IMR-90 (cell line): ENCODE results near the gene JPT1. TPM values are rescaled to one million over a fixed set of nuclear protein-coding genes. Genes with fewer than 3 reads are reported as not detected.

Experiments
- ATAC-seq: fragments of 200-7000 bp; cut with Tn5 transposase; 2 replicates; pipeline ENCODE4 v1.9.1; 2020; ENCODE audit warnings: low read depth, mild to moderate bottlenecking, moderate library complexity
- BruUV-seq: library from RNA; stranded (reverse); fragments of 400-500 nt; replicated peaks from 2 replicates; lab custom pipeline; 2021; lab: Mats Ljungman, UMichigan
- CTCF ChIA-PET: fragments of 300-600 bp; formaldehyde crosslinking; extraction: SDS; loops from one replicate; lab custom pipeline; 2021; ENCODE audit warnings: antibody characterized with exemption; lab: Yijun Ruan, JAX
- POLR2A ChIA-PET: fragments of 300-600 bp; sonication (Branson Sonifier 250); formaldehyde crosslinking; loops from one replicate; lab custom pipeline; 2022; ENCODE audit warnings: antibody characterized with exemption; ENCODE audit not compliant: unreplicated experiment; lab: Charles Lee
- DNase-seq: peaks from one replicate; pipeline ENCODE4 v3.0.0; 2013
- H2AFZ ChIP-seq: replicated peaks from 2 replicates; pipeline ENCODE3; 2013; ENCODE audit warnings: low read length, mild to moderate bottlenecking; ENCODE audit not compliant: poor library complexity
- H2AK5ac ChIP-seq: 2 replicates; pipeline ENCODE4 v1.6.1; 2013; ENCODE audit warnings: low read depth, low read length, inconsistent platforms
- H2AK9ac ChIP-seq: replicated peaks from 2 replicates; pipeline ENCODE3; 2013; ENCODE audit warnings: mild to moderate bottlenecking, low read depth, low read length, moderate library complexity; ENCODE audit not compliant: poor library complexity
- H2BK120ac ChIP-seq: 2 replicates; pipeline ENCODE4 v1.6.1; 2013; ENCODE audit warnings: low read depth, low read length, inconsistent platforms
- H2BK15ac ChIP-seq: 3 replicates; pipeline ENCODE4 v1.6.1; 2013; ENCODE audit warnings: low read depth, low read length, inconsistent platforms
- H2BK20ac ChIP-seq: 2 replicates; pipeline ENCODE4 v1.6.1; 2013; ENCODE audit warnings: low read depth, mild to moderate bottlenecking, inconsistent platforms, low read length, moderate library complexity
- H2BK5ac ChIP-seq: 2 replicates; pipeline ENCODE4 v1.6.1; 2013; ENCODE audit warnings: mild to moderate bottlenecking, low read depth, low read length, inconsistent platforms; ENCODE audit not compliant: poor library complexity, severe bottlenecking
- H3K14ac ChIP-seq: replicated peaks from 2 replicates; pipeline ENCODE4 v1.6.1; 2013; ENCODE audit warnings: low read depth, low read length, inconsistent platforms
- H3K18ac ChIP-seq: 2 replicates; pipeline ENCODE4 v1.6.1; 2013; ENCODE audit warnings: low read depth, low read length, control low read depth
- H3K23ac ChIP-seq: 2 replicates; pipeline ENCODE4 v1.6.1; 2013; ENCODE audit warnings: low read depth, low read length, inconsistent platforms
- H3K27ac ChIP-seq: 2 replicates; pipeline ENCODE4 v1.5.1; 2013; ENCODE audit warnings: mild to moderate bottlenecking, control low read depth, low read length; ENCODE audit not compliant: insufficient read depth
- H3K27me3 ChIP-seq: 2 replicates; pipeline ENCODE4 v1.6.1; 2013; ENCODE audit warnings: low read length; ENCODE audit not compliant: control insufficient read depth, insufficient read depth
- H3K36me3 ChIP-seq: 2 replicates; pipeline ENCODE4 v1.6.1; 2013; ENCODE audit warnings: low read length, mixed read lengths; ENCODE audit not compliant: control insufficient read depth, insufficient read depth
- H3K4ac ChIP-seq: 2 replicates; pipeline ENCODE4 v1.6.1; 2013; ENCODE audit warnings: low read depth, low read length, inconsistent platforms
- H3K4me1 ChIP-seq: 2 replicates; pipeline ENCODE4 v1.6.1; 2013; ENCODE audit warnings: low read length, mixed read lengths; ENCODE audit not compliant: control insufficient read depth, insufficient read depth
- H3K4me2 ChIP-seq: 2 replicates; pipeline ENCODE4 v1.6.1; 2013; ENCODE audit warnings: low read depth, mild to moderate bottlenecking, control low read depth, low read length, moderate library complexity
- H3K4me3 ChIP-seq: 2 replicates; pipeline ENCODE4 v1.5.1; 2013; ENCODE audit warnings: low read depth, mild to moderate bottlenecking, control low read depth, low read length, moderate library complexity; ENCODE audit not compliant: insufficient read depth
- H3K56ac ChIP-seq: 2 replicates; pipeline ENCODE4 v1.6.1; 2013; ENCODE audit warnings: low read length, inconsistent platforms; ENCODE audit not compliant: insufficient read depth; ENCODE audit errors: extremely low read depth
- H3K79me1 ChIP-seq, 2 experiments: 2 replicates each; pipeline ENCODE4 v1.6.1; 2013; ENCODE audit warnings: low read length in 2 of 2, inconsistent platforms in 1 of 2, low read depth in 1 of 2
- H3K9ac ChIP-seq: 2 replicates; pipeline ENCODE4 v1.6.1; 2013; ENCODE audit warnings: low read depth, low read length, control low read depth
- H3K9me1 ChIP-seq: 2 replicates; pipeline ENCODE4 v1.6.1; 2013; ENCODE audit warnings: low read length, inconsistent platforms; ENCODE audit not compliant: insufficient read depth
- H3K9me3 ChIP-seq: 2 replicates; pipeline ENCODE4 v1.6.1; 2013; ENCODE audit warnings: low read length; ENCODE audit not compliant: control insufficient read depth, insufficient read depth
- H4K20me1 ChIP-seq: 2 replicates; pipeline ENCODE4 v1.6.1; 2013; ENCODE audit warnings: low read length, inconsistent platforms; ENCODE audit not compliant: insufficient read depth
- H4K5ac ChIP-seq: 2 replicates; pipeline ENCODE4 v1.6.1; 2013; ENCODE audit warnings: mild to moderate bottlenecking, low read depth, low read length, control low read depth
- H4K8ac ChIP-seq, 2 experiments: 2 replicates each; pipeline ENCODE4 v1.6.1; 2013; ENCODE audit warnings: low read depth in 2 of 2, low read length in 2 of 2, control low read depth in 1 of 2, inconsistent platforms in 1 of 2
- H4K91ac ChIP-seq: 2 replicates; pipeline ENCODE4 v1.6.1; 2013; ENCODE audit warnings: low read depth, low read length, inconsistent platforms; ENCODE audit not compliant: insufficient read depth
- BHLHE40 ChIP-seq: fragments of 150-350 bp; IDR thresholded peaks from 2 replicates; pipeline ENCODE4 v1.6.1; 2016; ENCODE audit warnings: mild to moderate bottlenecking, low read depth, low read length
- CHD1 ChIP-seq: IDR thresholded peaks from 2 replicates; pipeline ENCODE4 v1.6.1; 2012; ENCODE audit warnings: low read depth, low read length, improper control_type of control experiment
- FOS ChIP-seq: fragments of 150-350 bp; IDR thresholded peaks from 2 replicates; pipeline ENCODE4 v1.6.1; 2016; ENCODE audit warnings: low read depth, low read length
- MAFK ChIP-seq: IDR thresholded peaks from 2 replicates; pipeline ENCODE4 v1.6.1; 2012; ENCODE audit warnings: low read depth, low read length, improper control_type of control experiment
- MAZ ChIP-seq: IDR thresholded peaks from 2 replicates; pipeline ENCODE4 v1.6.1; 2012; ENCODE audit warnings: low read depth, mild to moderate bottlenecking, low read length, improper control_type of control experiment, moderate library complexity, borderline replicate concordance
- MXI1 ChIP-seq: IDR thresholded peaks from 2 replicates; pipeline ENCODE4 v1.6.1; 2012; ENCODE audit warnings: low read depth, mild to moderate bottlenecking, low read length, moderate library complexity, borderline replicate concordance
- NFE2L2 ChIP-seq: fragments of 150-350 bp; IDR thresholded peaks from 2 replicates; pipeline ENCODE4 v1.6.1; 2016; ENCODE audit warnings: low read depth, mild to moderate bottlenecking, low read length
- RCOR1 ChIP-seq: IDR thresholded peaks from 2 replicates; pipeline ENCODE4 v1.6.1; 2012; ENCODE audit warnings: mild to moderate bottlenecking, low read length, improper control_type of control experiment; ENCODE audit not compliant: insufficient replicate concordance
- RFX5 ChIP-seq: IDR thresholded peaks from 2 replicates; pipeline ENCODE4 v1.8.0; 2012; ENCODE audit warnings: low read depth, mild to moderate bottlenecking, low read length, moderate library complexity
- SMC3 ChIP-seq: fragments of 150-350 bp; IDR thresholded peaks from 2 replicates; pipeline ENCODE4 v1.6.1; 2016; ENCODE audit warnings: low read depth, mild to moderate bottlenecking, antibody characterized with exemption, low read length, moderate library complexity
- WGBS, 2 experiments: methylation state at CpG; one replicate each; pipeline versions ENCODE4 v1.1.5 to v1.1.7; 2013; ENCODE audit warnings: missing lambda C conversion rate in 2 of 2; ENCODE audit not compliant: insufficient read length in 1 of 2; ENCODE audit errors: extremely low coverage in 2 of 2; 5-methylcytosine and 5-hydroxymethylcytosine counted together
- dilution Hi-C: fragments of 300-500 bp; cut with HindIII; formaldehyde crosslinking; loops from one replicate; pipeline ENCODE4 v1.14.3; 2018; ENCODE audit warnings: low sequenced_read_pairs; ENCODE audit not compliant: unreplicated experiment
- in situ Hi-C: fragments of 300-500 bp; cut with MboI; formaldehyde crosslinking; loops from 3 replicates; pipeline ENCODE4 v1.14.3; 2019; ENCODE audit warnings: low sequenced_read_pairs, inconsistent platforms, mixed read lengths
- intact Hi-C: fragments of 100-400 bp; cut with micrococcal nuclease; formaldehyde crosslinking; loops from 2 replicates; pipeline ENCODE4 v1.10.0; 2022
- polyA plus RNA-seq, 3 experiments: library from polyadenylated mRNA; depleted of rRNA; stranded (reverse); fragments of >200 nt; gene quantifications; 2 replicates each; pipeline ENCODE4 v1.2.3, GENCODE V29; 2012; ENCODE audit warnings: low replicate concordance in 1 of 3
- total RNA-seq: library from RNA; depleted of rRNA; stranded (reverse); fragments of >200 nt; gene quantifications from 2 replicates; pipeline ENCODE4 v1.2.3, GENCODE V29; 2012
- TF ChIP-seq, protein P1 (sequence below): fragments of 150-350 bp; IDR thresholded peaks from 2 replicates; pipeline ENCODE4 v1.6.1; 2016; ENCODE audit warnings: low read depth, mild to moderate bottlenecking, low read length, moderate library complexity, borderline replicate concordance
- TF ChIP-seq, protein P2 (sequence below): fragments of 150-350 bp; IDR thresholded peaks from 2 replicates; pipeline ENCODE4 v1.6.1; 2017; ENCODE audit warnings: mild to moderate bottlenecking, antibody characterized with exemption, low read length, low read depth

The JPT1 gene
- total and polyA plus RNA-seq, 2 of the 4 experiments (the other 2 are of a cell fraction): 118 to 272 TPM

DNA sequence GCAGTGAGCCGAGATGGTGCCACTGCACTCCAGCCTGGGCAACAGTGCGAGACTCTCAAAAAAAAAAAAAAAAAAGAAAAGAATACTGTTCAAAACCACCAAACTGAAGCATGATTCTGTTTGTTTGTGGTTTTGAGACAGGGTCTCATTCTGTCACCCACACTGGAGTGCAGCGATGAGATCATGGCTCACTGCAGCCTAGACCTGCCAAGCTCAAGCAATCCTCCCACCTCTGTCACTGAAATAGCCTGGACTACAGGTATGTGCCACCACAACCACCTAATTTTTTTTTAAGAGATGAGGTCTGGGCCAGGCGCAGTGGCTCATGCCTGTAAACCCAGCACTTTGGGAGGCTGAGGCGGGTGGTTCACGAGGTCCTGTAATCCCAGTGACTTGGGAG lies 24.1 kb upstream of the JPT1 start:
- no peak overlapping the region for H3K4ac ChIP-seq
- H2BK5ac ChIP-seq: no peak overlapping the region
- no peaks in the 10 kb centered on the region for H3K27me3 ChIP-seq
- in situ Hi-C loops (no loop called here), dilution Hi-C loops (no loop called here), intact Hi-C loops (no loop called here)
- H3K79me1 ChIP-seq: peaks cover 9 to 54% of the 10 kb centered on the region in 2 experiments
- H2BK120ac ChIP-seq: no peak overlapping the region
- no peak for ATAC-seq
- WGBS, 2 experiments: 100% methylated on average over 2 of the region's 6 CpGs; no CpG with 5 or more reads in 1 of the 2 experiments
- no peak overlapping the region for H4K5ac ChIP-seq
- H2AFZ ChIP-seq: no peak overlapping the region
- no peak overlapping the region for H3K4me2 ChIP-seq
- no peaks in the 10 kb centered on the region for H3K4me1 ChIP-seq
- H3K18ac ChIP-seq: no peak overlapping the region
- peaks cover 55% of the 10 kb centered on the region for H4K20me1 ChIP-seq
- no peak overlapping the region for H3K4me3 ChIP-seq
- H3K36me3 ChIP-seq: peaks cover 48% of the 10 kb centered on the region
- H3K27ac ChIP-seq: no peak overlapping the region
- no peak overlapping the region for H3K56ac ChIP-seq
- H4K8ac ChIP-seq: no peak overlapping the region
- no TSS peak for BruUV-seq
- H2BK15ac ChIP-seq: no peak overlapping the region
- no peak overlapping the region for H3K9ac ChIP-seq
- peaks cover 5% of the 10 kb centered on the region; the same call in 1 of the 2 replicates for H3K9me1 ChIP-seq
- H4K91ac ChIP-seq: no peak overlapping the region
- no peak overlapping the region for H2BK20ac ChIP-seq
- TF ChIP-seq RFX5: no peak
- no peak for TF ChIP-seq MAFK
- no peak for TF ChIP-seq SMC3
- TF ChIP-seq, protein P1, sequence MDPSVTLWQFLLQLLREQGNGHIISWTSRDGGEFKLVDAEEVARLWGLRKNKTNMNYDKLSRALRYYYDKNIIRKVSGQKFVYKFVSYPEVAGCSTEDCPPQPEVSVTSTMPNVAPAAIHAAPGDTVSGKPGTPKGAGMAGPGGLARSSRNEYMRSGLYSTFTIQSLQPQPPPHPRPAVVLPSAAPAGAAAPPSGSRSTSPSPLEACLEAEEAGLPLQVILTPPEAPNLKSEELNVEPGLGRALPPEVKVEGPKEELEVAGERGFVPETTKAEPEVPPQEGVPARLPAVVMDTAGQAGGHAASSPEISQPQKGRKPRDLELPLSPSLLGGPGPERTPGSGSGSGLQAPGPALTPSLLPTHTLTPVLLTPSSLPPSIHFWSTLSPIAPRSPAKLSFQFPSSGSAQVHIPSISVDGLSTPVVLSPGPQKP: no peak
- no peak for TF ChIP-seq BHLHE40
- no peak for TF ChIP-seq RCOR1
- TF ChIP-seq, protein P2, sequence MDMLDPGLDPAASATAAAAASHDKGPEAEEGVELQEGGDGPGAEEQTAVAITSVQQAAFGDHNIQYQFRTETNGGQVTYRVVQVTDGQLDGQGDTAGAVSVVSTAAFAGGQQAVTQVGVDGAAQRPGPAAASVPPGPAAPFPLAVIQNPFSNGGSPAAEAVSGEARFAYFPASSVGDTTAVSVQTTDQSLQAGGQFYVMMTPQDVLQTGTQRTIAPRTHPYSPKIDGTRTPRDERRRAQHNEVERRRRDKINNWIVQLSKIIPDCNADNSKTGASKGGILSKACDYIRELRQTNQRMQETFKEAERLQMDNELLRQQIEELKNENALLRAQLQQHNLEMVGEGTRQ: no peak
- TF ChIP-seq CHD1: no peak
- TF ChIP-seq MXI1: no peak
- TF ChIP-seq FOS: no peak
- TF ChIP-seq NFE2L2: no peak
- TF ChIP-seq MAZ: no peak
- no peaks in the 10 kb centered on the region for H3K9me3 ChIP-seq
- H2AK5ac ChIP-seq: no peak overlapping the region
- POLR2A ChIA-PET: no interaction called here
- no peak overlapping the region for H3K14ac ChIP-seq
- H3K23ac ChIP-seq: no peak overlapping the region
- no peak overlapping the region for H2AK9ac ChIP-seq
- CTCF ChIA-PET: no interaction called here
- DNase-seq: no peak
